ENCODE measurements around the gene CD99. TPM values are rescaled to one million over a fixed set of nuclear protein-coding genes. Genes with fewer than 3 reads are reported as not detected.
"Not testable (repeated sequence)": the region's sequence is repeated elsewhere in the genome, so short reads cannot be mapped to it uniquely, and the experiment has no call there.

Gene CD99
- total and polyA plus RNA-seq, 9 of the 15 experiments (the other 6 are each of a cell fraction or from before 2014, with no cell fraction given) = 5.0 to 55.3 (median 34.5) TPM

DNA sequence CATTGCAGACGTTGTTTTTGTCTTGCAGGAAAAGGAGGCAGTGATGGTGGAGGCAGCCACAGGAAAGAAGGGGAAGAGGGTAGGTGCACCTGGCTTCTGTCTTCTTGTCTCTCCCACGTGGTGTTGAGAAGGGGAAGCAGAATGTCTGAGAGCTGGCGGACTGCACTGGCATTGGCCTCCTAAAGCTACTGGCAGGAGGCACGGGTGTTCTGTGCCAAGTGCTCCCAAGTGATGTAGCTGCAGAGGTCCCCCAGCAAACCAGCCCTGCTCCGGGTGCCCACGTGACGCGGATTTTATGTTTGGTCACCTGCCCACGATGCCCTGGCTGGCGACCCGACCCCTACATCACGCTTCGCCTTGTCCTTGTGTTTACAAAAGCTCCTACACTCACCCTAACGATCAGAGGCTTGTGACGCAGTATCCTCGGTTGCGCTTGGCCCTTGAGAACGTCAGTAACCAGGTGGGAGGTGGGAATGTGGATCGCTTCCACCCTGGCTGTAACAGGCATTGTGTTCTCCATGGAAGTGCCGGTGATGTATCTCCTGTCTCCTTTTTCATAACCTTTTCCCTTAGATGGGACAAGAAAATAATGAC is 32.3 kb downstream of the CD99 start (continued):
- TF ChIP-seq, protein P1, sequence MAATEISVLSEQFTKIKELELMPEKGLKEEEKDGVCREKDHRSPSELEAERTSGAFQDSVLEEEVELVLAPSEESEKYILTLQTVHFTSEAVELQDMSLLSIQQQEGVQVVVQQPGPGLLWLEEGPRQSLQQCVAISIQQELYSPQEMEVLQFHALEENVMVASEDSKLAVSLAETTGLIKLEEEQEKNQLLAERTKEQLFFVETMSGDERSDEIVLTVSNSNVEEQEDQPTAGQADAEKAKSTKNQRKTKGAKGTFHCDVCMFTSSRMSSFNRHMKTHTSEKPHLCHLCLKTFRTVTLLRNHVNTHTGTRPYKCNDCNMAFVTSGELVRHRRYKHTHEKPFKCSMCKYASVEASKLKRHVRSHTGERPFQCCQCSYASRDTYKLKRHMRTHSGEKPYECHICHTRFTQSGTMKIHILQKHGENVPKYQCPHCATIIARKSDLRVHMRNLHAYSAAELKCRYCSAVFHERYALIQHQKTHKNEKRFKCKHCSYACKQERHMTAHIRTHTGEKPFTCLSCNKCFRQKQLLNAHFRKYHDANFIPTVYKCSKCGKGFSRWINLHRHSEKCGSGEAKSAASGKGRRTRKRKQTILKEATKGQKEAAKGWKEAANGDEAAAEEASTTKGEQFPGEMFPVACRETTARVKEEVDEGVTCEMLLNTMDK (IDR thresholded peaks at IDR 0.05; ENCODE audit: borderline replicate concordance, insufficient read depth, low read depth, low read length, poor library complexity, severe bottlenecking) = no peak
- TF ChIP-seq ZKSCAN1 (IDR thresholded peaks at IDR 0.05; ENCODE audit: low read depth, low read length) (no peak), KDM4B (IDR thresholded peaks at IDR 0.05; ENCODE audit: borderline replicate concordance in 2 of 2, low read depth in 1 of 2) (no peak), LEF1 (IDR thresholded peaks at IDR 0.05) (no peak), ZZZ3 (IDR thresholded peaks at IDR 0.05) (no peak), MAFK (IDR thresholded peaks at IDR 0.05; ENCODE audit: low read length) (no peak), CHD2 (IDR thresholded peaks at IDR 0.05; ENCODE audit: low read depth, low read length) (no peak), RFX1 (IDR thresholded peaks at IDR 0.05) (no peak)

DNA sequence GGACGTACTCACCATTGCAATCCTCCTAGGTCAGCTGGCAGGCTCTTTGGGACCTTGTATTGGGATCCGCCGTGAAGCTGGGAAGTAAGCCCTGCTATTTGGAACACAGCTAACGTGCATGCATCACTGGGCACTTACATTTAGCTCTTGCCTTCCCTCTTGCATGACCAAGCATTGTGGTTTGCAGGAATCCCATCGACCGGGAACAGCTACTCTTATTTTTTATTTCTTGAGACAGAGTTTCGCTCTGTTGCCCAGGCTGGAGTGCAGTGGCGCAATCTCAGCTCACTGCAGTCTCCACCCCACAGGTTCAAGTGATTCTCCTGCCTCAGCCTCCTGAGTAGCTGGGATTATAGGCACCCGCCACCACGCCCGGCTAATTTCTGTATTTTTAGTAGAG is 36.2 kb downstream of the CD99 start:
- H3K4me2 ChIP-seq (ENCODE audit: insufficient read depth, low read length); H3K9ac ChIP-seq (ENCODE audit: insufficient read depth in 1 of 2, low read depth in 2 of 2, low read length in 2 of 2); H3K9me3 ChIP-seq (replicated peaks; ENCODE audit: control insufficient read depth, insufficient read depth, low read depth, low read length); H2AFZ ChIP-seq (ENCODE audit: low read depth, low read length); CTCF ChIA-PET (ENCODE audit: low intra/inter-chr PET ratio); H3K9me1 ChIP-seq (ENCODE audit: control insufficient read depth, insufficient read depth, low read length); ATAC-seq; H3K4me1 ChIP-seq (replicated peaks in 1 of 2; ENCODE audit: control insufficient read depth in 2 of 2, insufficient read depth in 2 of 2, low read length in 2 of 2); H4K20me1 ChIP-seq (replicated peaks; ENCODE audit: control insufficient read depth, insufficient read depth, low read length); intact Hi-C loops (cut with micrococcal nuclease); BruUV-seq (replicated peaks); in situ Hi-C loops (cut with MboI); H3K36me3 ChIP-seq (ENCODE audit: control insufficient read depth, insufficient read depth, low read length); H3K27ac ChIP-seq (ENCODE audit: extremely low read depth, low read depth, low read length); POLR2A ChIA-PET; H3K27me3 ChIP-seq (ENCODE audit: control insufficient read depth in 2 of 2, insufficient read depth in 2 of 2, low read length in 2 of 2); DNase-seq (ENCODE audit: extremely low read depth in 1 of 4, low spot score in 3 of 4); H3K79me2 ChIP-seq (ENCODE audit: control insufficient read depth, insufficient read depth, low read length); FAIRE-seq; H3K4me3 ChIP-seq: not testable (repeated sequence)
- WGBS (ENCODE audit: insufficient coverage, low coverage, missing lambda C conversion rate) = 77% methylated on average over 7 of the region's 11 CpGs
